Adrenal gland (tissue), 12 donors: ENCODE results near the gene GRAP. TPM values are rescaled to one million over a fixed set of nuclear protein-coding genes. Genes with fewer than 3 reads are reported as not detected.

Experiments
- DNase-seq, 7 donors: peaks; one replicate each; pipeline ENCODE4 v3.0.0-alpha.2; 2019 to 2020
- H3K27ac ChIP-seq, 5 donors: fragments of 200-600 bp; sonication (generic) in 4 of 5; 1 replicate in 3 of 5; 2 replicates in 2 of 5; pipeline versions ENCODE4 v1.5.1 to v1.8.0; 2016 to 2020; ENCODE audit warnings: mild to moderate bottlenecking in 1 of 5
- H3K27me3 ChIP-seq: fragments of 200-600 bp; 2 replicates; pipeline ENCODE4 v1.8.0; 2021
- H3K36me3 ChIP-seq, 2 donors: fragments of 200-600 bp; replicated peaks in 1 of 2; 1 replicate in 1 of 2; 2 replicates in 1 of 2; pipeline versions ENCODE4 v1.5.1 to v1.8.0; 2018 to 2022
- H3K4me1 ChIP-seq, 2 donors: fragments of 200-600 bp; replicated peaks in 1 of 2; 1 replicate in 1 of 2; 2 replicates in 1 of 2; pipeline versions ENCODE4 v1.5.1 to v1.8.0; 2018 to 2021
- H3K4me3 ChIP-seq, 4 donors: fragments of 200-600 bp; sonication (generic) in 3 of 4; one replicate each; pipeline ENCODE4 v1.5.1; 2016 to 2018
- H3K9me3 ChIP-seq, 3 donors: fragments of 200-600 bp; sonication (generic) in 1 of 3; replicated peaks in 1 of 3; 1 replicate in 2 of 3; 2 replicates in 1 of 3; pipeline versions ENCODE4 v1.5.1 to v1.8.0; 2016 to 2021
- CTCF ChIP-seq, 6 experiments: fragments of 450-650 bp in 4 of 6; fragments of 200-600 bp in 2 of 6; sonication (generic) in 1 of 6; IDR thresholded peaks; 1 replicate in 5 of 6; 2 replicates in 1 of 6; pipeline versions ENCODE4 v1.5.1 to v1.8.0; 2016 to 2021; ENCODE audit warnings: antibody characterized with exemption in 6 of 6, mild to moderate bottlenecking in 2 of 6, moderate library complexity in 1 of 6
- POLR2A ChIP-seq, 2 donors: fragments of 450-650 bp; IDR thresholded peaks; one replicate each; pipeline ENCODE4 v1.6.1; 2017; ENCODE audit warnings: antibody characterized with exemption in 2 of 2, mild to moderate bottlenecking in 2 of 2, moderate library complexity in 1 of 2
- WGBS, 4 donors: extraction: QIAGEN DNeasy Blood & Tissue Kit in 2 of 4; methylation state at CpG; one replicate each; pipeline versions ENCODE4 v1.1.5 to v1.1.7; 2013 to 2017; 5-methylcytosine and 5-hydroxymethylcytosine counted together
- intact Hi-C, 2 donors: fragments of 100-400 bp; cut with DNase I; formaldehyde crosslinking; loops; one replicate each; pipeline versions ENCODE4 v1.14.1 to v1.15.0; 2022 to 2023
- polyA plus RNA-seq, 3 donors: library from polyadenylated mRNA; stranded (reverse); fragments of 200-250 nt in 2 of 3; fragments of 350-450 nt in 1 of 3; fragmentation: Illumina TruSeq in 1 of 3; extraction: RNeasy Lipid Tissue Mini Kit (QIAGEN cat#74804) in 1 of 3; gene quantifications; one replicate each; pipeline ENCODE4 v1.2.3, GENCODE V29; 2013 to 2014
- total RNA-seq, 9 donors: library from RNA; depleted of rRNA in 4 of 9; stranded (reverse); fragments of >200 nt in 4 of 9; fragments of 120-200 nt in 1 of 9; fragmentation: NEBNext Ultra II Directional in 1 of 9; extraction: Animal tissue kit (Norgen Biotek cat#: 25700) in 1 of 9; gene quantifications; one replicate each; pipeline versions ENCODE4 v1.1.0 to v1.2.4, GENCODE V29; 2013 to 2023
- donor health status: healthy with polysubstance abuse.
- donor health status: Bipolar disorder and iron deficiency.
- donor health status: DM: yes; HTN: yes; CAD: no.
- donor health status: DM: no; HTN: no; CAD: no.
- donor health status: DM: no; HTN: no; CAD: no.
- donor health status: DM: yes; HTN: yes; CAD: no.

The GRAP gene
- total and polyA plus RNA-seq, 12 donors = 1.7 to 17.0 (median 7.5) TPM

DNA sequence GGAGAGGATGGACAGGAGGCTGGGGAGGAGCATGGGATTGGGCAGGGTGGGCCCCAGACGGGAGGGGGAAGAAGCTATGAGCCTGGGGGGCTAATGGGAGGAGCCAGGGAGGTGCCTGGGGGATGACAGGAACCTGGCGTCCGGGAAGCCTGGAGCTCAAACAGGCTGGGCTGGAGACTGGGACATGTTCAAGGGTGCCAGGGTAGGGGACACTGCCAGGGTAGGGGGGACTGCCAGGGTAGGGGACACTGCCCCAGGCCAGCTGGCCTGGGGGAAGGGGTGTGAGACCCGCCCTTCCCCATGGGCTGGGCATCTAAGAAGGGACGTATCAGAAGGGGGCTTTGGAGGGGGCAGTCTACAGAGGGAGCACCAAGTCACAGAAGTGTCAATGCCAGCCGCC, 35.2 kb downstream of the GRAP start:
- Histone ChIP-seq H3K27me3 (no peaks in the 10 kb centered on the region), H3K4me3 (no peak overlapping the region), H3K36me3 (no peaks in the 10 kb centered on the region), H3K9me3 (no peaks in the 10 kb centered on the region), H3K4me1 (no peaks in the 10 kb centered on the region), H3K27ac (no peak overlapping the region)
- no peak for TF ChIP-seq CTCF (IDR thresholded peaks at IDR 0.05)
- TF ChIP-seq POLR2A (IDR thresholded peaks at IDR 0.05) = no peak
- DNase-seq = no peak
- 84 to 87% (median 86%) methylated on average over 4 to 6 of the region's 6 CpGs for WGBS, 4 donors
- intact Hi-C loops = no loop called here

DNA sequence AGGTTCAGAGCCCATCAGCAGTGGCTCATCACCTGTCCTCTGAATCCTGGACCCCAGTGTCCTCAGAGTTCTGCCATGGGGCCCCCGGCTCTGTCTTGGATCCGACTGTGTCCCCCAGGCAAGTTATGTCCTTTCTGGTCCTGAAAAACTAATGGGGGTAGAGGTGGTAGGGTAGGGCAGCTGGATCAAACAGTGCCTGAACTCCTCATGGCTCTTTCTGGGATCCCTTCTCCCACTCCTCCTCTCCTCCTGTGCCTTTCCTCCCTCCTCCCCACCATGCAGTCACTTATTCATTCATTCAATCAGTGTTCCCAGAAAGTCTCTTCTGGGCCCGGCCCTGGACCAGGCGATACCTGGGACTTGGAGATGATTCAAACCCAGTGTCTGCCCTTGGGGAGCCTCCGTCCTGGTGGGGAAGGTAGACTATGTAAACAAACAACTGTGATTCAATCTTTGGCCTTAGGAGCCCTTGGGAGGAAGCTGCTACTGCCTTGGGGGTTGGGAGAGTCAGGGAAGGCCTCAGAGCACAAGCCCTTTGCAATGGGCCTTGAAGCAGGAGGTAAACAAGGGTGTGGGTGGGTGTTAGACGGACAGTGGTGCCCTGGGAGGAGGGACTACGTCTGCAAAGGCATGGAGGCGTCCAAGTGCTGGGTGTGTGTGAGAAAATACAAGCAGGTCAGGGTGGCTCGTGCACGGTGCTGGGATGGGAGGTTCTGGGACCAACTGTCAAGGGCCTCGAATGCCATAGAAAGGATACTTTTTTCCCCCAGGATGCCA, 35.8 kb downstream of the GRAP start:
- no peaks in the 10 kb centered on the region for H3K27me3 ChIP-seq
- TF ChIP-seq CTCF (IDR thresholded peaks at IDR 0.05) (no peak), POLR2A (IDR thresholded peaks at IDR 0.05) (no peak)
- intact Hi-C loops = no loop called here
- no peak overlapping the region for H3K4me3 ChIP-seq
- no peaks in the 10 kb centered on the region for H3K9me3 ChIP-seq
- H3K27ac ChIP-seq = peak overlapping the region in 1 of 5 donors; percentile 34
- no peaks in the 10 kb centered on the region for H3K4me1 ChIP-seq
- no peaks in the 10 kb centered on the region for H3K36me3 ChIP-seq
- WGBS, 4 donors = 45 to 58% (median 49%) methylated on average over 10 to 11 of the region's 11 CpGs
- peak in 3 of 7 donors; percentile 21 to 48 (median 41) for DNase-seq

DNA sequence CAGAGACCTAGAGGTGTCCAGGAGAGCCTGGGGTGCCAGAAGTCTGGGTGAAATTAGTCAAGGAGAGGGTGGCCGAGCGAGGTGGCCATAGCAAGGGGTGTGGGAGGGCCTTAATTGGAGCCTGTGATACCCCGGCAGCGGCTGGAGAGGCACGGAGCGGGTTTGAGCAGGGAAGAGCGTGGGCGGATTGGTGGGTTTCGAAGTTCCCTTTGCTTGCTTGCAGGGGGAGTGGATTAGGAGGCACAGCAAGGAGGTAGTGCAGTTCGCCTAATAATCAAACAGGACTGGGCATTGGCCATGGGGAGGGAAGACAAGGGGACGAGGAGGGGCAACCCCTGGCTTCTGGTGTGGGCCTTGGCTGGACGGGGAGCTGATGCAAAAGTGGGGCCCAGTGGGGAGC, 36.8 kb downstream of the GRAP start:
- Histone ChIP-seq H3K36me3 (no peaks in the 10 kb centered on the region), H3K4me3 (no peak overlapping the region), H3K27me3 (no peaks in the 10 kb centered on the region), H3K27ac (no peak overlapping the region), H3K4me1 (peaks cover 3 to 4% of the 10 kb centered on the region in 2 donors), H3K9me3 (no peaks in the 10 kb centered on the region)
- intact Hi-C loops = no loop called here
- no peak for DNase-seq
- 92 to 96% (median 93%) methylated on average over 12 of the region's 12 CpGs for WGBS, 4 donors
- TF ChIP-seq POLR2A (IDR thresholded peaks at IDR 0.05) (no peak), CTCF (IDR thresholded peaks at IDR 0.05) (no peak)

DNA sequence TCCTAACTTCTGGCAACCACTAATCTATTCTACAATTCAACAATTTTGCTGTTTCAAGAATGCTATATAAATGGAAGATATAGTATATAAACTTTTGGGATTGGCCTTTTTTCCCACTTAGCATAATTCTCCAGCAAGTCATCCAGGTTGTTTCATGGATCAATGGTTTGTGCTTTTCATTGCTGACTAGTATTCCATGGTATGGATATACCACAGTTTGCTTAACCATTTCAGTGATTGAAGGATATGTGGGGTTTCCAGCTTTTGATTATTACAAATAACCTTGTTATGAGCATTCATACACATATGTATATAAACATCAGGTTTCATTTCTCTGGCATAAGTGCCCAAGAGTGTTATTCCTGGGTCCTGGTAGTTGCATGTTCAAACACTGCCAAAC, 40.1 kb downstream of the GRAP start:
- TF ChIP-seq POLR2A (IDR thresholded peaks at IDR 0.05) (no peak), CTCF (IDR thresholded peaks at IDR 0.05) (no peak)
- H3K36me3 ChIP-seq = no peaks in the 10 kb centered on the region
- H3K4me1 ChIP-seq = peaks cover 12 to 13% of the 10 kb centered on the region in 2 donors
- H3K27ac ChIP-seq = no peak overlapping the region
- no peaks in the 10 kb centered on the region for H3K27me3 ChIP-seq
- H3K9me3 ChIP-seq = no peaks in the 10 kb centered on the region
- H3K4me3 ChIP-seq = no peak overlapping the region
- no peak for DNase-seq
- intact Hi-C loops = no loop called here
